ENCODE data around the gene PELI2.

PELI2 gene

DNA sequence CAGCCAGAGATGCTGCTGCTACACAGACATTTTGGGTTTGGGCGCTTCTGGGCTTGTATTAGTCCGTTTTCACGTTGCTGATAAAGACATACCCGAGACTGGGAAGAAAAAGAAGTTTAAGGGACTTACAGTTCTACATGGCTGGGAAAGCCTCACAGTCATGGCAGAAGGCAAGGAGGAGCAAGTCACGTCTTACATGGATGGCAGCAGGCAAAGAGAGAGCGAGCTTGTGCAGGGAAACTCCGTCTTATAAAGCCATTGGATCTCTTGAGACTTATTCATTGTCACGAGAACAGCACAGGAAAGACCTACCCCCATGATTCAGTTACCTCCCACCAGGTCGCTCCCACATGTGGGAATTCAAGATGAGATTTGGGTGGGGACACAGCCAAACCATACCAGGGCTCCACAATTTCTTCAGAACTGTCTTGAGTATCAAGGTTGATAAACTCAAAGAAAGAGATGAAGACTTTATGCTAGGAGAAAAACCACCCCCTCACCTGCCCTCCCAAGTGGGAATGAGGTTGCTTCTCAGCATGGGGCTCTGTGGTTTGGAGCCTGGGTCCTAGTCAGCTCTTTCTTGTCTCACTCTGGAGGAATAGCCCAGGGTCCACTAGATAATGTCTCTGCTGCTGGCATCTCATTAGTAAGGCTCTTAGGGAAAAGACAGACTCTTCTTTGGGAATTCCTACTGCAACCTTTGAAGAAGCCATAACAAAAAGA, 200.3 kb downstream of the PELI2 start:
- no peak overlapping the region for H3K4me3 ChIP-seq (IDR thresholded peaks at IDR 0.05; ENCODE audit: insufficient read depth, low read depth, low read length)
- no peak overlapping the region for H3K9ac ChIP-seq
- no peaks in the 10 kb centered on the region for H3K4me1 ChIP-seq (ENCODE audit: low read depth, poor library complexity, severe bottlenecking)
- no peak overlapping the region for H2AFZ ChIP-seq (ENCODE audit: low read depth)
- H3K27me3 ChIP-seq (ENCODE audit: insufficient read depth, low read depth), result no peaks in the 10 kb centered on the region
- no peak overlapping the region for H3K27ac ChIP-seq
- H3K4me2 ChIP-seq, result no peak overlapping the region
- no peaks in the 10 kb centered on the region for H4K20me1 ChIP-seq (ENCODE audit: insufficient read depth)
- TF ChIP-seq, protein P1, sequence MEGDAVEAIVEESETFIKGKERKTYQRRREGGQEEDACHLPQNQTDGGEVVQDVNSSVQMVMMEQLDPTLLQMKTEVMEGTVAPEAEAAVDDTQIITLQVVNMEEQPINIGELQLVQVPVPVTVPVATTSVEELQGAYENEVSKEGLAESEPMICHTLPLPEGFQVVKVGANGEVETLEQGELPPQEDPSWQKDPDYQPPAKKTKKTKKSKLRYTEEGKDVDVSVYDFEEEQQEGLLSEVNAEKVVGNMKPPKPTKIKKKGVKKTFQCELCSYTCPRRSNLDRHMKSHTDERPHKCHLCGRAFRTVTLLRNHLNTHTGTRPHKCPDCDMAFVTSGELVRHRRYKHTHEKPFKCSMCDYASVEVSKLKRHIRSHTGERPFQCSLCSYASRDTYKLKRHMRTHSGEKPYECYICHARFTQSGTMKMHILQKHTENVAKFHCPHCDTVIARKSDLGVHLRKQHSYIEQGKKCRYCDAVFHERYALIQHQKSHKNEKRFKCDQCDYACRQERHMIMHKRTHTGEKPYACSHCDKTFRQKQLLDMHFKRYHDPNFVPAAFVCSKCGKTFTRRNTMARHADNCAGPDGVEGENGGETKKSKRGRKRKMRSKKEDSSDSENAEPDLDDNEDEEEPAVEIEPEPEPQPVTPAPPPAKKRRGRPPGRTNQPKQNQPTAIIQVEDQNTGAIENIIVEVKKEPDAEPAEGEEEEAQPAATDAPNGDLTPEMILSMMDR (conservative IDR thresholded peaks at IDR 0.05; ENCODE audit: low read depth, low read length), result no peak
- H3K36me3 ChIP-seq (ENCODE audit: insufficient read depth), result no peaks in the 10 kb centered on the region
- no peaks in the 10 kb centered on the region for H3K79me2 ChIP-seq (ENCODE audit: insufficient read depth, low read depth)

GRCh38 chr14:56321861-56322260, 203.7 kb downstream of the PELI2 start:
- H3K4me1 ChIP-seq (ENCODE audit: low read depth, poor library complexity, severe bottlenecking), result no peaks in the 10 kb centered on the region
- H4K20me1 ChIP-seq (ENCODE audit: insufficient read depth), result no peaks in the 10 kb centered on the region
- no peaks in the 10 kb centered on the region for H3K27me3 ChIP-seq (ENCODE audit: insufficient read depth, low read depth)
- H3K4me2 ChIP-seq, result no peak overlapping the region
- H3K9ac ChIP-seq, result no peak overlapping the region
- TF ChIP-seq, protein P1 (conservative IDR thresholded peaks at IDR 0.05; ENCODE audit: low read depth, low read length), result no peak
- H3K27ac ChIP-seq, result no peak overlapping the region
- H3K79me2 ChIP-seq (ENCODE audit: insufficient read depth, low read depth), result no peaks in the 10 kb centered on the region
- no peaks in the 10 kb centered on the region for H3K36me3 ChIP-seq (ENCODE audit: insufficient read depth)
- no peak overlapping the region for H2AFZ ChIP-seq (ENCODE audit: low read depth)
- H3K4me3 ChIP-seq (IDR thresholded peaks at IDR 0.05; ENCODE audit: insufficient read depth, low read depth, low read length), result no peak overlapping the region

DNA sequence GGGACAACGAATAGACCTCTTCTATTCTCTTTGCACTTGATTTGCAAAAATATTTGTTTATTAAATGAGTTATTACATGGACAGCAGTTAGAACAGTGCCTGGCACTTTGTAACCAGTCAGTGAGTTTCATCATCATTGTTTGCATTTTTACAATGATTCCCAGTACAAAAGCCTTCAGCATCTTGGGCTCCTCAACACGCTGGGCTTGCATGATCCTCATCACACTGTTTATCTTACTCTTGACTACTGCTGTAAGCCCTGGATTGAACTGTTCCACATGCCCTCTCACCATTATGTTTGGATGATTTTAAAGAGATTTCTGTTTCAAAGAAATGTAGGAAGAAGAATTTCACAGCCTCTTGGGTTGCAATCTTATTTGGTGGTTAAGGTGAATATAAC, 204.3 kb downstream of the PELI2 start:
- H3K27me3 ChIP-seq (ENCODE audit: insufficient read depth, low read depth), result no peaks in the 10 kb centered on the region
- H3K79me2 ChIP-seq (ENCODE audit: insufficient read depth, low read depth), result no peaks in the 10 kb centered on the region
- H3K27ac ChIP-seq, result no peak overlapping the region
- no peaks in the 10 kb centered on the region for H3K36me3 ChIP-seq (ENCODE audit: insufficient read depth)
- no peak overlapping the region for H3K4me2 ChIP-seq
- no peak overlapping the region for H3K9ac ChIP-seq
- no peaks in the 10 kb centered on the region for H4K20me1 ChIP-seq (ENCODE audit: insufficient read depth)
- H3K4me3 ChIP-seq (IDR thresholded peaks at IDR 0.05; ENCODE audit: insufficient read depth, low read depth, low read length), result no peak overlapping the region
- TF ChIP-seq, protein P1 (conservative IDR thresholded peaks at IDR 0.05; ENCODE audit: low read depth, low read length), result no peak
- H2AFZ ChIP-seq (ENCODE audit: low read depth), result no peak overlapping the region
- H3K4me1 ChIP-seq (ENCODE audit: low read depth, poor library complexity, severe bottlenecking), result no peaks in the 10 kb centered on the region

- Histone ChIP-seq H2AFZ (ENCODE audit: low read depth) (no peak overlapping the region), H3K9ac (no peak overlapping the region), H3K79me2 (ENCODE audit: insufficient read depth, low read depth) (no peaks in the 10 kb centered on the region), H3K4me2 (no peak overlapping the region), H3K27me3 (ENCODE audit: insufficient read depth, low read depth) (no peaks in the 10 kb centered on the region), H3K4me1 (ENCODE audit: low read depth, poor library complexity, severe bottlenecking) (no peaks in the 10 kb centered on the region), H3K27ac (no peak overlapping the region), H3K4me3 (IDR thresholded peaks at IDR 0.05; ENCODE audit: insufficient read depth, low read depth, low read length) (no peak overlapping the region), H4K20me1 (ENCODE audit: insufficient read depth) (no peaks in the 10 kb centered on the region), H3K36me3 (ENCODE audit: insufficient read depth) (no peaks in the 10 kb centered on the region)
- TF ChIP-seq, protein P1 (conservative IDR thresholded peaks at IDR 0.05; ENCODE audit: low read depth, low read length), result no peak
These were observed 206.2 kb downstream of the PELI2 start for GRCh38 chr14:56324454-56324853.
